Adipocyte (in vitro differentiated cells): Measurements from ENCODE around the gene RBM42.

ENCODE experiments used
- DNase-seq: peaks from one replicate; pipeline ENCODE4 v3.0.0-alpha.2; 2015; ENCODE audit warnings: low read depth
- H3K27me3 ChIP-seq: replicated peaks from 2 replicates; pipeline ENCODE4 v1.7.0; 2013; ENCODE audit warnings: mild to moderate bottlenecking, low read length, moderate library complexity; ENCODE audit not compliant: control insufficient read depth, insufficient read depth
- H3K36me3 ChIP-seq: 2 replicates; pipeline ENCODE4 v1.7.0; 2013; ENCODE audit warnings: low read length, mild to moderate bottlenecking, moderate library complexity; ENCODE audit not compliant: control insufficient read depth, insufficient read depth, severe bottlenecking
- H3K4me1 ChIP-seq: 2 replicates; pipeline ENCODE4 v1.7.0; 2013; ENCODE audit warnings: mild to moderate bottlenecking, low read length, moderate library complexity; ENCODE audit not compliant: control insufficient read depth, insufficient read depth
- H3K4me3 ChIP-seq: 2 replicates; pipeline ENCODE4 v1.7.0; 2013; ENCODE audit warnings: mild to moderate bottlenecking, low read length, moderate library complexity
- H3K9ac ChIP-seq: 2 replicates; pipeline ENCODE4 v1.7.0; 2013; ENCODE audit warnings: mild to moderate bottlenecking, low read length, moderate library complexity
- H3K9me3 ChIP-seq: 2 replicates; pipeline ENCODE4 v1.7.0; 2013; ENCODE audit warnings: mild to moderate bottlenecking, low read length, moderate library complexity; ENCODE audit not compliant: control insufficient read depth

RBM42 gene

DNA sequence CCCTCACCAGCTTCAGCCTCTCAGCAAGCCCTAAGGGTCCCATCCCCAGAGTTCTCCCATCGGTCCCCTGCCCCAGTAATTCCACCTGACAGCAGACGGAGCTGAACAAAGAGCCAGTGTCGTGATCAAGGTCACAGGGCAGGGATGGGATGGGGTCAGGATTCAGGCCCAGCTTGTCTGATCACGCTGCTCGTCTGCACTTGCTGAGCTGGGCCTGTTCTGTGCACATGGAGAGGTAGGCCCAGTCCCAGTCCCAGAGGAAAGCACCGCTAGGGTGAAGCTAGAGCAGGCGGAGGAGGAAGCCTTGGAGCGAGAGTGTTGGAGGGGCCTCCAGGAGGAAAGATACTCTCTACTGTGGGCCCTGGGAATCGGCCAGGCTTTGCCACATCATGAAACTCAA is 7.1 kb upstream of the RBM42 start:
- no peaks in the 10 kb centered on the region for H3K9me3 ChIP-seq
- H3K36me3 ChIP-seq, result peaks cover 7% of the 10 kb centered on the region
- DNase-seq, result no peak
- no peaks in the 10 kb centered on the region for H3K4me1 ChIP-seq
- H3K9ac ChIP-seq, result no peak overlapping the region
- H3K4me3 ChIP-seq, result no peak overlapping the region
- no peaks in the 10 kb centered on the region for H3K27me3 ChIP-seq

DNA sequence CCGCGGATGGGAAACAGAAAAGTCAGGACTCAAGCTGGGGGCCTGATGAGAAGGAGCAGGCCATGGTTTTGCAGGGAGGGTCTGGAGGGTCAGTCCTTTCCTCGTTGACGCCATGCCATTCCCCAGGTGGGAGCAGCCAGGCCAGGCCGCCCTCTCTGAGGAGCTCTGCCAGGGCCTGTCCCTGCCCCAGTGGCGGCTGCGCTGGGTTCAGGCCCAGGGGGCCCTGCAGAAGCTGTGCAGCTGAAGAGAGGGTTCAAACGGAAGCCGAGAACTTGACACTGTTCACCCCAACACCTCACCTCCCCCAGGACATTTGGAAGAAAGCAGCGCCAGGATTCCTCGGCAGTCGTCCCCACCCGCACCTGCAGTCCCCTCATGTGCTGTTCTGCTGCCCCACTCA is 6.1 kb upstream of the RBM42 start:
- no peak for DNase-seq
- H3K36me3 ChIP-seq, result peaks cover 7% of the 10 kb centered on the region
- H3K9me3 ChIP-seq, result no peaks in the 10 kb centered on the region
- H3K27me3 ChIP-seq, result no peaks in the 10 kb centered on the region
- H3K4me3 ChIP-seq, result no peak overlapping the region
- H3K9ac ChIP-seq, result no peak overlapping the region
- no peaks in the 10 kb centered on the region for H3K4me1 ChIP-seq

DNA sequence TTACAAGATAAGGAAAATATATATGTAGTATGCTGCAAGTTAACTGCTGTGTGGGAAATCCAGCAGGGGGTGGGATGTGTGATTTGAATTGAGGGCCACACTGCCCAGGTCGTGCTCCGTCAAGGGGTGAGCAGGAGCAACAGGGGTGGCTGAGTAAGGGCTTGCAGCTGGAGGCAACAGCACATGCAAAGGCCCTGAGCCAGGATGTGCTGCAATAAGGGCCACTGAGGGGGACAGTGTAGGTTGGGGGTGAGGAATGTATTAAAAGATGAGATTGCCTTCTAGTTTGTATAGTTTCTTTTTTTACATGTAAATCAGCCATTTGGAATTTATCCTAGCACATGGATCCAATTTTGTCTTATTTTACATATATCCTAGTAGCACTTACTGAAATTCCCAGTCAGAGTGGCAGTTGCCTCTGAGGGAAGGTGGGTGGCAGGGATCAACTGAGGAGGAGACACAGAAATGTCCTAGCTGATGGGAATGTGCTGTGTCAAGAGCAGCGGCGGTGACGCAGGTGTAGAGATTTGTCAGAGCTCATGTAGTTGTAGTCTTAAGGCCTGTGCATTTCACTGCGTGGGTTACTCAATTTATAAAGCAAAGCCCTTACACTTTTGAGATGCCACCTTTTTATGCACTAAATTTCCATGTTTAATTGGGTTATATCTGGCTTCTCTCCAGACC is 5.4 kb upstream of the RBM42 start:
- Histone ChIP-seq H3K4me1 (peaks cover 5% of the 10 kb centered on the region), H3K9ac (no peak overlapping the region), H3K27me3 (no peaks in the 10 kb centered on the region), H3K36me3 (peaks cover 7% of the 10 kb centered on the region), H3K9me3 (no peaks in the 10 kb centered on the region), H3K4me3 (no peak overlapping the region)
- no peak for DNase-seq

DNA sequence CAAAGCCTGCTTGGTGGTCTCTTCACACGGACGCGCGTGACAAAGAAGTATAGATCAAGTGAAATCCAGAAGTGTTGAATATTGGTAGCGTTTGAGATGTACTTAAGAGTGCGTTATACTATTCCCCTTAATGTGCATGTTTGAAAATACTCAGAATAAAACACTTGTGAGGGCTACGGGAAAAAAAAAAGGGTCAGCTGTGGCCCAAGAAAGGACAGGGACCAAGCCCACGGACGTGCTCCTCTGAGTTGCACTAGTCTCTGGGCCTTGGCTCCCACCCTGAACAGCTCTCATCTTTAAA is 622 bp upstream of the RBM42 start:
- peaks cover 27% of the 10 kb centered on the region for H3K36me3 ChIP-seq
- no peaks in the 10 kb centered on the region for H3K27me3 ChIP-seq
- DNase-seq, result no peak
- peaks cover 11% of the 10 kb centered on the region for H3K4me1 ChIP-seq
- H3K4me3 ChIP-seq, result peak overlapping the region; percentile 96
- no peaks in the 10 kb centered on the region for H3K9me3 ChIP-seq
- H3K9ac ChIP-seq, result peak overlapping the region; percentile 91

DNA sequence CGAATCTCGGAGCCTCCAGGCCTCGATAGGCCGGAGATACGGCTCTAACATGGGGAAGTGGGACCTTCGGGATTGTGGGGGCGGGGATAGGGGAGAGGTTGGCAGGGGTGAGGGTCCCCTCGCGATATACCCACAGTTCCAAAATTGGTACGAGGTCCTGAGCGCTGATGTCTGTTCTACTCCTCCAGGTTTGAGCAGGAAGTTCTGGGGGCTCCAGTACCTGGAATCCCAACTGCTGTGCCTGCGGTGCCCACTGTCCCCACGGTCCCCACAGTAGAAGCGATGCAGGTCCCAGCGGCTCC is 447 bp downstream of the RBM42 start:
- H3K4me1 ChIP-seq, result peaks cover 11% of the 10 kb centered on the region
- no peaks in the 10 kb centered on the region for H3K9me3 ChIP-seq
- no peak for DNase-seq
- no peaks in the 10 kb centered on the region for H3K27me3 ChIP-seq
- H3K36me3 ChIP-seq, result peaks cover 37% of the 10 kb centered on the region
- peak overlapping the region; percentile 96 for H3K4me3 ChIP-seq
- H3K9ac ChIP-seq, result peak overlapping the region; percentile 99

DNA sequence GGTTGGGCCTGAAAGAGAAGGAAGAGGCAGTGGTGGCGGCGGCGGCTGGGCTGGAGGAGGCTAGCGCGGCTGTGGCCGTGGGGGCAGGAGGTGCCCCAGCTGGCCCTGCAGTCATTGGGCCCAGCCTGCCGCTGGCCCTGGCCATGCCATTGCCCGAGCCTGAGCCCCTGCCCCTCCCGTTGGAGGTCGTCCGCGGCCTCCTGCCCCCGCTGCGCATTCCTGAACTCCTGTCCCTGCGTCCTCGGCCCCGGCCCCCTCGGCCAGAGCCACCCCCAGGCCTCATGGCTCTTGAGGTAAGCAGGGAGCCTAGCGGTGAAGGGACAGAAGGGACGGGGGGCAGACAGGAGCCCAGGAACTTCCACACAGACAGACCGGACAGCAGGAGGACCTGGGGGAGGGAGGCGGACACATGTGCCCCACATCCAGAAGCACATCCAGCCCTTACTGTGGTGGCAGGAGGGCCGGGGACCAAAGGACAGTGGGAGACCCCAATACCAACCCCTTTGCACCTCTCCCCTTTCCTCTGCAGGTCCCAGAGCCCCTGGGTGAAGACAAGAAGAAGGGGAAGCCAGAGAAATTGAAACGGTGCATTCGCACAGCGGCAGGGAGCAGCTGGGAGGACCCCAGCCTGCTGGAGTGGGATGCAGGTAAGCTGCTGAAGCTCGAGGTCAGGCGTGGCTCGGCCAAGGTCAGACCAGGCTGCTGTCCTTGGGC is 5.0 kb downstream of the RBM42 start:
- Histone ChIP-seq H3K4me3 (no peak overlapping the region), H3K9ac (no peak overlapping the region), H3K9me3 (no peaks in the 10 kb centered on the region), H3K36me3 (peaks cover 79% of the 10 kb centered on the region), H3K27me3 (no peaks in the 10 kb centered on the region), H3K4me1 (peaks cover 6% of the 10 kb centered on the region)
- no peak for DNase-seq

DNA sequence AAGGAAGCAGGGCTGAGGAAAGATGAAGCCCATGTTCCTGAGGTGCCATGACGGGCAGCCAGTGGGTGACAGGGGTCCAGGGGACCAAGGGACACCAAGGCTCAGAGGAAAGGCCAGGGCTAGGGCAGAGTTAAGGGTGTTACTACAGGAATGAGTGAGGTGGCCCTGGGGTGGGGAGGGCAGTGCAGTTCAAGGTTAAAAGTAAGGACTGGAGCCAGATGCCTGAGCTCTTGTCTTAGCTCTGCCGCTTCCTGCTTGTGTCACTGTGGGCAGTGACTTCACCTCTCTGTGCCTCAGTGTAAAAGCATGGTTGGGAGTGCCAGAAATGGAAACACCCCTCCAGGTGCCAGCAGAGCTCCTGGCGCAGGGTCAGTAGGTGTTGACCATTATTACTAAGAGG is 7.8 kb downstream of the RBM42 start:
- no peak overlapping the region for H3K4me3 ChIP-seq
- peaks cover 68% of the 10 kb centered on the region for H3K36me3 ChIP-seq
- no peak for DNase-seq
- H3K9ac ChIP-seq, result no peak overlapping the region
- H3K9me3 ChIP-seq, result no peaks in the 10 kb centered on the region
- no peaks in the 10 kb centered on the region for H3K27me3 ChIP-seq
- no peaks in the 10 kb centered on the region for H3K4me1 ChIP-seq

DNA sequence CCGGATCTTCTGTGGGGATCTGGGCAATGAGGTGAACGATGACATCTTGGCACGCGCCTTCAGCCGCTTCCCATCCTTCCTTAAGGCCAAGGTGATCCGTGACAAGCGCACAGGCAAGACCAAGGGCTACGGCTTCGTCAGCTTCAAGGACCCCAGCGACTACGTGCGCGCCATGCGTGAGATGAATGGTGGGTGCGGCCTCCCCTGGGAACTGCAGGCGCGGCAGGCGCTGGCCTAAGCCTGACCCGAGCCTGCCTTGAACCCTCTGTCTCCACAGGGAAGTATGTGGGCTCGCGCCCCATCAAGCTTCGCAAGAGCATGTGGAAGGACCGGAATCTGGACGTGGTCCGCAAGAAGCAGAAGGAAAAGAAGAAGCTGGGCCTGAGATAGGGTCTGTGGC is 8.3 kb downstream of the RBM42 start:
- DNase-seq, result no peak
- Histone ChIP-seq H3K27me3 (no peaks in the 10 kb centered on the region), H3K4me3 (no peak overlapping the region), H3K4me1 (no peaks in the 10 kb centered on the region), H3K36me3 (peaks cover 62% of the 10 kb centered on the region), H3K9me3 (no peaks in the 10 kb centered on the region), H3K9ac (no peak overlapping the region)

DNA sequence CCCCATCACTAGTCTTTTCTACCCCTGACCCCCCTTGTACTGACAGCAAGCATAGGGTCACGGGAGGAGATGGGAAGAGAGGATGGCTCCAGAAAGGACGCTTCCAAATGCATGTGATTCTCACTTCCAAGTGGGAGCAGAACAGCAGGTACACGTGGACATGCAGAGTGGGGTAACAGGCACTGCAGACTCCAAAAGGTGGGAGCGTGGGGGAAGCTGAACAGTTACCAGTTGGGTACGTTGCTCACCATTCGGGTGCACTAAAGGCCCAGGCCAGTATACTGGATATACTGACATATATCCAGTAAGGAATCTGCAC is 10.4 kb downstream of the RBM42 start:
- no peaks in the 10 kb centered on the region for H3K9me3 ChIP-seq
- H3K4me3 ChIP-seq, result no peak overlapping the region
- peaks cover 41% of the 10 kb centered on the region for H3K36me3 ChIP-seq
- DNase-seq, result no peak
- H3K27me3 ChIP-seq, result no peaks in the 10 kb centered on the region
- peaks cover 5% of the 10 kb centered on the region for H3K4me1 ChIP-seq
- H3K9ac ChIP-seq, result no peak overlapping the region

DNA sequence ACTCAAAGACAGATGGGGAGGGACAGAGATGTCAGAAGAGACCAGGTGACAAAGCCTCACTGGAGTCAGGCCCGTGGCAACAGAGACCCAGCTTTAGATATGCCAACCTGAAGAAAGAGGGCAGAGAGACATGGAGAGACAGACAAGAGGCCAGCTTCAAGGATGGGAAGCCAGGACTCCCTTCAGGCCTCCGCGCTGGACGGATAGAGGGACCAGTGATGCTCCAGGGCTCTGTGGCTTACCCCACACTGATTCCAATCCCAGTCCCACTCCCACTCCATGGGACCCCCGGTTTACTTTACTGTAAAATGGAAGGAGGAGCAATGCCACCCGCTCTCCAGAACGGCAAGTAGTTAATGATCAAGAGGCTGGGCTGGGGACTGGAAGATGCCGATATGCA is 11.0 kb downstream of the RBM42 start:
- Histone ChIP-seq H3K4me1 (peaks cover 8% of the 10 kb centered on the region), H3K36me3 (peaks cover 35% of the 10 kb centered on the region), H3K9ac (no peak overlapping the region), H3K4me3 (no peak overlapping the region), H3K9me3 (no peaks in the 10 kb centered on the region), H3K27me3 (no peaks in the 10 kb centered on the region)
- no peak for DNase-seq

DNA sequence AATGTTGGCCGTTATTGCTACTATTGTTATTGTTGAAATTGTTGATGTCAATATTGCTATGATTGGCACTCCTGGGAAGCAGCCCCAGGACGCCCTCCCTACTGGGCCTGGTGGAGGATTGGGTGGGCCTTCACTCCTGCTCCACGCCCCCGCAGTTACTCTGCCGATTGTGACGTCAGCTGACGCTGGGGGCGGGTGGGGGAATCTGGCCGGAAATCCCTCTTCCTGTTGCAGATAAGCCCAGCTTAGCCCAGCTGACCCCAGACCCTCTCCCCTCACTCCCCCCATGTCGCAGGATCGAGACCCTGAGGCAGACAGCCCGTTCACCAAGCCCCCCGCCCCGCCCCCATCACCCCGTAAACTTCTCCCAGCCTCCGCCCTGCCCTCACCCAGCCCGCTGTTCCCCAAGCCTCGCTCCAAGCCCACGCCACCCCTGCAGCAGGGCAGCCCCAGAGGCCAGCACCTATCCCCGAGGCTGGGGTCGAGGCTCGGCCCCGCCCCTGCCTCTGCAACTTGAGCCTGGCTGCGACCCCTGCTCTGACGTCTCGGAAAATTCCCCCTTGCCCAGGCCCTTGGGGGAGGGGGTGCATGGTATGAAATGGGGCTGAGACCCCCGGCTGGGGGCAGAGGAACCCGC is 12.8 kb downstream of the RBM42 start, which contains the start of gene ETV2:
TSS of gene ETV2 (plus strand) at position 231 of the 637 bp plus-strand sequence. CDS start 716 bp downstream, outside the sequence.
- Histone ChIP-seq H3K4me1 (peaks cover 8% of the 10 kb centered on the region), H3K4me3 (no peak within 1 kb of the TSS), H3K27me3 (no peaks in the 10 kb centered on the region), H3K9me3 (no peaks in the 10 kb centered on the region), H3K36me3 (peaks cover 18% of the 10 kb centered on the region), H3K9ac (no peak within 1 kb of the TSS)
- DNase-seq, result peak; percentile 31
